ENCODE data around the gene MTUS2. TPM values are rescaled to one million over a fixed set of nuclear protein-coding genes. Genes with fewer than 3 reads are reported as not detected.
A peak's percentile ranks its signal among the peaks of the same experiment; 100 is the strongest.

Gene MTUS2
- total RNA-seq, 1 experiment from 2014 or later = 0.10 TPM

GRCh38 chr13:29397265-29397664 is 577.1 kb downstream of the MTUS2 start:
- no peak for DNase-seq (ENCODE audit: low spot score)

- DNase-seq (ENCODE audit: low spot score) = peak; percentile 77
These were observed 582.1 kb downstream of the MTUS2 start for GRCh38 chr13:29402166-29402636.

- DNase-seq (ENCODE audit: low spot score) = no peak
These were observed 585.3 kb downstream of the MTUS2 start for GRCh38 chr13:29405401-29405800.

GRCh38 chr13:29411481-29411880 is 591.3 kb downstream of the MTUS2 start:
- peak; percentile 32 for DNase-seq (ENCODE audit: low spot score)

GRCh38 chr13:29418026-29418425 is 597.9 kb downstream of the MTUS2 start:
- no peak for DNase-seq (ENCODE audit: low spot score)

GRCh38 chr13:29421118-29421517 is 601.0 kb downstream of the MTUS2 start:
- no peak for DNase-seq (ENCODE audit: low spot score)

- DNase-seq (ENCODE audit: low spot score) = no peak
These were observed 601.9 kb downstream of the MTUS2 start for GRCh38 chr13:29422015-29422414.

GRCh38 chr13:29423050-29423449 is 602.9 kb downstream of the MTUS2 start:
- no peak for DNase-seq (ENCODE audit: low spot score)

- no peak for DNase-seq (ENCODE audit: low spot score)
These were observed 607.8 kb downstream of the MTUS2 start for GRCh38 chr13:29427937-29428309.

- DNase-seq (ENCODE audit: low spot score) = no peak
These were observed 608.4 kb downstream of the MTUS2 start for GRCh38 chr13:29428310-29429181.

GRCh38 chr13:29429286-29429900 is 609.3 kb downstream of the MTUS2 start:
- DNase-seq (ENCODE audit: low spot score) = no peak

- no peak for DNase-seq (ENCODE audit: low spot score)
These were observed 614.2 kb downstream of the MTUS2 start for GRCh38 chr13:29434217-29434945.

- DNase-seq (ENCODE audit: low spot score) = peak; percentile 62
These were observed 615.2 kb downstream of the MTUS2 start for GRCh38 chr13:29435125-29435911.

GRCh38 chr13:29436291-29436690 is 616.2 kb downstream of the MTUS2 start:
- peak; percentile 88 for DNase-seq (ENCODE audit: low spot score)

- peak; percentile 18 for DNase-seq (ENCODE audit: low spot score)
These were observed 616.7 kb downstream of the MTUS2 start for GRCh38 chr13:29436721-29437280.

- no peak for DNase-seq (ENCODE audit: low spot score)
These were observed 618.6 kb downstream of the MTUS2 start for GRCh38 chr13:29438769-29439168.

- DNase-seq (ENCODE audit: low spot score) = no peak
These were observed 619.7 kb downstream of the MTUS2 start for GRCh38 chr13:29439601-29440388.

GRCh38 chr13:29441306-29441705 is 621.2 kb downstream of the MTUS2 start:
- no peak for DNase-seq (ENCODE audit: low spot score)

GRCh38 chr13:29446016-29446415 is 625.9 kb downstream of the MTUS2 start:
- DNase-seq (ENCODE audit: low spot score) = no peak

- DNase-seq (ENCODE audit: low spot score) = no peak
These were observed 628.0 kb downstream of the MTUS2 start for GRCh38 chr13:29448174-29448573.
